Activated naive CD8-positive, alpha-beta T cell treated with anti-CD3 and anti-CD28 coated beads, Interleukin-2, amount 50 U/mL, for 24 hours (primary cell): ENCODE results near the gene MEIG1.
"Not testable (repeated sequence)": the region's sequence is repeated elsewhere in the genome, so short reads cannot be mapped to it uniquely, and the experiment has no call there.

Experiments
- ATAC-seq: fragments of 150-1000 bp; cut with Tn5 transposase; one replicate; pipeline ENCODE4 v1.10.0; 2021
- DNase-seq: peaks from one replicate; pipeline ENCODE4 v3.0.0; 2021
- H3K27ac Mint-ChIP-seq: one replicate; pipeline ENCODE4 v1.8.0; 2021; ENCODE audit warnings: mild to moderate bottlenecking, mixed read lengths
- H3K27me3 Mint-ChIP-seq: one replicate; pipeline ENCODE4 v1.8.0; 2021; ENCODE audit warnings: mixed read lengths
- H3K36me3 Mint-ChIP-seq: one replicate; pipeline ENCODE4 v1.8.0; 2021; ENCODE audit warnings: low read depth, mixed read lengths
- H3K4me1 Mint-ChIP-seq: one replicate; pipeline ENCODE4 v1.8.0; 2021; ENCODE audit warnings: mixed read lengths
- H3K4me3 Mint-ChIP-seq: one replicate; pipeline ENCODE4 v1.8.0; 2021; ENCODE audit warnings: mild to moderate bottlenecking, moderate library complexity, mixed read lengths
- H3K9me3 Mint-ChIP-seq: one replicate; pipeline ENCODE4 v1.8.0; 2021; ENCODE audit warnings: mixed read lengths

Gene MEIG1

GRCh38 chr10:14989552-14989951 is 30.4 kb downstream of the MEIG1 start:
- not testable (repeated sequence) for H3K9me3 Mint-ChIP-seq, H3K27ac Mint-ChIP-seq, DNase-seq, H3K4me1 Mint-ChIP-seq, H3K4me3 Mint-ChIP-seq, H3K27me3 Mint-ChIP-seq, ATAC-seq, H3K36me3 Mint-ChIP-seq

- not testable (repeated sequence) for H3K27ac Mint-ChIP-seq, H3K4me3 Mint-ChIP-seq, H3K9me3 Mint-ChIP-seq, ATAC-seq, H3K27me3 Mint-ChIP-seq, H3K36me3 Mint-ChIP-seq, H3K4me1 Mint-ChIP-seq
- peak; percentile 75 for DNase-seq
Observed at GRCh38 chr10:14991035-14991749, 32.0 kb downstream of the MEIG1 start.

GRCh38 chr10:14992336-14992735 is 33.1 kb downstream of the MEIG1 start:
- ATAC-seq, H3K27me3 Mint-ChIP-seq, H3K4me3 Mint-ChIP-seq, H3K4me1 Mint-ChIP-seq, H3K9me3 Mint-ChIP-seq, H3K36me3 Mint-ChIP-seq, DNase-seq, H3K27ac Mint-ChIP-seq: not testable (repeated sequence)

- ATAC-seq, H3K36me3 Mint-ChIP-seq, H3K4me3 Mint-ChIP-seq: not testable (repeated sequence)
Observed at GRCh38 chr10:14993500-14994455, 34.6 kb downstream of the MEIG1 start.

GRCh38 chr10:14995964-14996565 is 36.9 kb downstream of the MEIG1 start:
- Mint-ChIP-seq H3K27me3 (peaks cover 3% of the 10 kb centered on the region), H3K9me3 (no peaks in the 10 kb centered on the region), H3K27ac (no peak overlapping the region), H3K4me1 (peaks cover 2% of the 10 kb centered on the region), H3K4me3 (no peak overlapping the region), H3K36me3 (no peaks in the 10 kb centered on the region)
- DNase-seq (no peak), ATAC-seq (no peak)

More at GRCh38 chr10:14993500-14994455, 34.6 kb downstream of the MEIG1 start:
- H3K27ac Mint-ChIP-seq, H3K9me3 Mint-ChIP-seq, H3K27me3 Mint-ChIP-seq, H3K4me1 Mint-ChIP-seq, DNase-seq: not testable (repeated sequence)

GRCh38 chr10:15013530-15013929 is 54.3 kb downstream of the MEIG1 start:
- not testable (repeated sequence) for H3K9me3 Mint-ChIP-seq, H3K4me1 Mint-ChIP-seq, H3K36me3 Mint-ChIP-seq, ATAC-seq, H3K4me3 Mint-ChIP-seq, H3K27ac Mint-ChIP-seq, H3K27me3 Mint-ChIP-seq, DNase-seq

- Mint-ChIP-seq H3K9me3 (no peaks in the 10 kb centered on the region), H3K27me3 (peaks cover 1% of the 10 kb centered on the region), H3K27ac (no peak overlapping the region), H3K4me3 (no peak overlapping the region), H3K36me3 (no peaks in the 10 kb centered on the region), H3K4me1 (no peaks in the 10 kb centered on the region)
- ATAC-seq: no peak
- no peak for DNase-seq
Observed at GRCh38 chr10:15015451-15015850, 56.3 kb downstream of the MEIG1 start.

GRCh38 chr10:15020966-15021365 is 61.8 kb downstream of the MEIG1 start:
- not testable (repeated sequence) for ATAC-seq

More at GRCh38 chr10:15020966-15021365, 61.8 kb downstream of the MEIG1 start:
- not testable (repeated sequence) for H3K9me3 Mint-ChIP-seq, H3K4me3 Mint-ChIP-seq, H3K36me3 Mint-ChIP-seq, H3K27ac Mint-ChIP-seq, DNase-seq, H3K4me1 Mint-ChIP-seq, H3K27me3 Mint-ChIP-seq
